ENCODE results near the gene ENOPH1.

DNA sequence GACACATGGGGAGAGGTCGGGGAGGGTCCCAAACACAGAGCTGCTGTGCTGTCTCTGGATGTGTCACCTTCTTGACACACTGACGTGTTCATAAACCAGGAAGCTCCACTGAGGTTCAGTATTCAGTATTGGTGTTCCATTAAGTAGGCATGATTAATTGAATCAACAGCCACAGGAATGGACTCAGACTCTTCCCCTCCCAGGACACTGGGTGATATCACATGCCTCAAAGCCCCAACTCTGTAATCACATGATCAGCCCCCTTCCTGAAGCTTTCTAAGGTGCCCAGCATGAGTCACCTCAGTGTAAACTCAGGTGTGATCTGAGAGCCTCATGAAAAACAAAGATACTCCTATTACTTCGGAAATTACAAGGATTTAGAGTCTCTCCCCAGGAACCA lies 35.5 kb upstream of the ENOPH1 start:
- TF ChIP-seq POLR2A (IDR thresholded peaks at IDR 0.05; ENCODE audit: low read length) (no peak), GATA1 (IDR thresholded peaks at IDR 0.05; ENCODE audit: low read depth, low read length) (no peak)
